ENCODE data around the gene FAM20A. TPM values are rescaled to one million over a fixed set of nuclear protein-coding genes. Genes with fewer than 3 reads are reported as not detected.

Gene FAM20A
- polyA plus RNA-seq, 3 donors, result 0.91 to 1.6 TPM; not detected in 1

GRCh38 chr17:68599552-68600066, 1.6 kb downstream of the FAM20A start:
- H3K4me1 ChIP-seq (ENCODE audit: control insufficient read depth in 1 of 2, insufficient read depth in 2 of 2, low read length in 2 of 2), result peaks cover 48 to 57% of the 10 kb centered on the region in 2 donors
- Mint-ChIP-seq H3K27me3 (ENCODE audit: low read depth in 3 of 3) (peaks cover 49 to 67% (median 60%) of the 10 kb centered on the region in 3 donors), H3K4me1 (peaks cover 50% of the 10 kb centered on the region), H3K36me3 (peaks cover 15 to 38% of the 10 kb centered on the region in 2 donors), H3K9me3 (peaks cover 0 to 20% (median 8%) of the 10 kb centered on the region in 7 donors), H3K27ac (peak overlapping the region in 5 of 7 donors; percentile 63 to 93 (median 82)), H3K4me3 (peak overlapping the region; percentile 86 to 91)
- no peaks in the 10 kb centered on the region for H4K20me1 ChIP-seq (ENCODE audit: insufficient read depth, low read length)
- peak overlapping the region in 2 of 3 experiments; percentile 23 to 72 for H3K4me3 ChIP-seq (replicated peaks in 1 of 3; ENCODE audit: low read depth in 2 of 3, low read length in 3 of 3)
- intact Hi-C loops (cut with micrococcal nuclease), result loop anchor here (5.0 to 10.0 kb wide), 3 partner anchors 32 to 155 kb away; partner anchors contain the start of gene PRKAR1A (in 1 of the 2)
- H3K36me3 ChIP-seq (replicated peaks in 1 of 2; ENCODE audit: control insufficient read depth in 1 of 2, insufficient read depth in 2 of 2, low read length in 2 of 2), result no peaks in the 10 kb centered on the region
- no peak overlapping the region for H3K9ac ChIP-seq (ENCODE audit: insufficient read depth, low read length, poor library complexity, severe bottlenecking)
- TF ChIP-seq, protein P1, sequence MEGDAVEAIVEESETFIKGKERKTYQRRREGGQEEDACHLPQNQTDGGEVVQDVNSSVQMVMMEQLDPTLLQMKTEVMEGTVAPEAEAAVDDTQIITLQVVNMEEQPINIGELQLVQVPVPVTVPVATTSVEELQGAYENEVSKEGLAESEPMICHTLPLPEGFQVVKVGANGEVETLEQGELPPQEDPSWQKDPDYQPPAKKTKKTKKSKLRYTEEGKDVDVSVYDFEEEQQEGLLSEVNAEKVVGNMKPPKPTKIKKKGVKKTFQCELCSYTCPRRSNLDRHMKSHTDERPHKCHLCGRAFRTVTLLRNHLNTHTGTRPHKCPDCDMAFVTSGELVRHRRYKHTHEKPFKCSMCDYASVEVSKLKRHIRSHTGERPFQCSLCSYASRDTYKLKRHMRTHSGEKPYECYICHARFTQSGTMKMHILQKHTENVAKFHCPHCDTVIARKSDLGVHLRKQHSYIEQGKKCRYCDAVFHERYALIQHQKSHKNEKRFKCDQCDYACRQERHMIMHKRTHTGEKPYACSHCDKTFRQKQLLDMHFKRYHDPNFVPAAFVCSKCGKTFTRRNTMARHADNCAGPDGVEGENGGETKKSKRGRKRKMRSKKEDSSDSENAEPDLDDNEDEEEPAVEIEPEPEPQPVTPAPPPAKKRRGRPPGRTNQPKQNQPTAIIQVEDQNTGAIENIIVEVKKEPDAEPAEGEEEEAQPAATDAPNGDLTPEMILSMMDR (IDR thresholded peaks at IDR 0.05), result no peak
- WGBS (ENCODE audit: insufficient coverage), result 16% methylated on average over 12 of the region's 18 CpGs
- H3K9me3 ChIP-seq (replicated peaks in 1 of 2; ENCODE audit: control insufficient read depth in 1 of 2, insufficient read depth in 1 of 2, low read length in 2 of 2), result peaks cover 0 to 4% of the 10 kb centered on the region in 2 donors
- H3K4me2 ChIP-seq (replicated peaks; ENCODE audit: extremely low read depth, low read length, poor library complexity, severe bottlenecking), result peak overlapping the region; percentile 86
- no peak for DNase-seq
- H3K27me3 ChIP-seq (ENCODE audit: control insufficient read depth in 2 of 2, insufficient read depth in 2 of 2, low read length in 2 of 2), result peaks cover 58 to 67% of the 10 kb centered on the region in 2 donors
- H3K79me2 ChIP-seq (ENCODE audit: insufficient read depth, low read length), result no peaks in the 10 kb centered on the region
- peak overlapping the region; percentile 53 for H2AFZ ChIP-seq (ENCODE audit: insufficient read depth, low read depth, low read length, poor library complexity, severe bottlenecking)
- no peak overlapping the region for H3K27ac ChIP-seq (ENCODE audit: low read depth in 1 of 2, low read length in 2 of 2)

DNA sequence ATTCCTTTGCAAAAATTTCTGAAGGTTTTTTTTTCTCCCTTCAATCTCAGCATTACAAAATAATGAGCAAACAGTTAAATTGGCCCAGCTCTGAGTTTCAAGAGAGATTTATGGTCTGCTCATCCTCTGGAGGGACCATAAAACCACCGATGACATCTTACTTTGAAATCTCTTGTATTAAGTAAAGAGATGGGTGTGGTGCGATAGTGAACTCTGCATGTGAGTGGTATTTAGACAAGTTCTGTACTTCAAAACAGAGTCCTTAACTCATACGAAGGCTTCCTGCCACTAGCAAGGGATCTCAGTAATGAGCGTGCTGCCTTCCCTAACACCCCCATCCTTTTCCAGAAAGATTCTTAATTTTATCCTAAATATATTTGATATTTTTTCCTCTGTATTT, 2.1 kb downstream of the FAM20A start:
- TF ChIP-seq, protein P1 (IDR thresholded peaks at IDR 0.05), result no peak
- Histone ChIP-seq H2AFZ (ENCODE audit: insufficient read depth, low read depth, low read length, poor library complexity, severe bottlenecking) (no peak overlapping the region), H3K9me3 (replicated peaks in 1 of 2; ENCODE audit: control insufficient read depth in 1 of 2, insufficient read depth in 1 of 2, low read length in 2 of 2) (peaks cover 0 to 4% of the 10 kb centered on the region in 2 donors), H3K79me2 (ENCODE audit: insufficient read depth, low read length) (no peaks in the 10 kb centered on the region), H3K27me3 (ENCODE audit: control insufficient read depth in 2 of 2, insufficient read depth in 2 of 2, low read length in 2 of 2) (peaks cover 58 to 67% of the 10 kb centered on the region in 2 donors), H3K9ac (ENCODE audit: insufficient read depth, low read length, poor library complexity, severe bottlenecking) (no peak overlapping the region), H3K27ac (ENCODE audit: low read depth in 1 of 2, low read length in 2 of 2) (no peak overlapping the region), H3K4me2 (replicated peaks; ENCODE audit: extremely low read depth, low read length, poor library complexity, severe bottlenecking) (no peak overlapping the region), H4K20me1 (ENCODE audit: insufficient read depth, low read length) (no peaks in the 10 kb centered on the region), H3K4me1 (ENCODE audit: control insufficient read depth in 1 of 2, insufficient read depth in 2 of 2, low read length in 2 of 2) (peaks cover 48 to 57% of the 10 kb centered on the region in 2 donors), H3K4me3 (replicated peaks in 1 of 3; ENCODE audit: low read depth in 2 of 3, low read length in 3 of 3) (no peak overlapping the region), H3K36me3 (replicated peaks in 1 of 2; ENCODE audit: control insufficient read depth in 1 of 2, insufficient read depth in 2 of 2, low read length in 2 of 2) (no peaks in the 10 kb centered on the region)
- H3K4me3 Mint-ChIP-seq, result peak overlapping the region; percentile 86 to 91
- peaks cover 52% of the 10 kb centered on the region for H3K4me1 Mint-ChIP-seq
- H3K27me3 Mint-ChIP-seq (ENCODE audit: low read depth in 3 of 3), result peaks cover 49 to 69% (median 60%) of the 10 kb centered on the region in 3 donors
- 50% methylated on average over 1 of the region's 4 CpGs for WGBS (ENCODE audit: insufficient coverage)
- intact Hi-C loops (cut with micrococcal nuclease), result no loop called here
- H3K36me3 Mint-ChIP-seq, result peaks cover 15 to 38% of the 10 kb centered on the region in 2 donors
- H3K27ac Mint-ChIP-seq, result no peak overlapping the region
- no peak for DNase-seq
- H3K9me3 Mint-ChIP-seq, result peaks cover 0 to 20% (median 8%) of the 10 kb centered on the region in 7 donors

All from CD14-positive monocyte (primary cell).